Activated CD4-positive, alpha-beta T cell treated with anti-CD3 and anti-CD28 coated beads for 36 hours (primary cell): ENCODE results near the gene LHX4. TPM values are rescaled to one million over a fixed set of nuclear protein-coding genes. Genes with fewer than 3 reads are reported as not detected.
A peak's percentile ranks its signal among the peaks of the same experiment; 100 is the strongest.

ENCODE experiments used
- ATAC-seq: fragments of 200-7000 bp; cut with Tn5 transposase; one replicate; pipeline ENCODE4 v1.10.0; 2021; ENCODE audit warnings: mild to moderate bottlenecking, moderate library complexity
- CTCF ChIA-PET: fragments of 350-600 bp; sonication (Branson Sonifier 250); formaldehyde crosslinking; loops from one replicate; lab custom pipeline; 2021; ENCODE audit warnings: antibody characterized with exemption; lab: Charles Lee
- POLR2A ChIA-PET: fragments of 350-600 bp; sonication (Branson Sonifier 250); formaldehyde crosslinking; loops from one replicate; lab custom pipeline; 2021; ENCODE audit warnings: antibody characterized with exemption, inconsistent platforms; lab: Charles Lee
- DNase-seq: peaks from one replicate; pipeline ENCODE4 v3.0.0-alpha.2; 2020
- H3K27ac Mint-ChIP-seq: one replicate; pipeline ENCODE4 v1.8.0; 2021; ENCODE audit warnings: mixed read lengths
- H3K27me3 Mint-ChIP-seq: one replicate; pipeline ENCODE4 v1.8.0; 2021; ENCODE audit warnings: mixed read lengths
- H3K36me3 Mint-ChIP-seq: one replicate; pipeline ENCODE4 v1.8.0; 2021; ENCODE audit warnings: low read depth, mixed read lengths
- H3K4me1 Mint-ChIP-seq: one replicate; pipeline ENCODE4 v1.8.0; 2021; ENCODE audit warnings: mixed read lengths
- H3K4me3 Mint-ChIP-seq: one replicate; pipeline ENCODE4 v1.8.0; 2021; ENCODE audit warnings: mild to moderate bottlenecking, moderate library complexity, mixed read lengths
- H3K9me3 Mint-ChIP-seq: one replicate; pipeline ENCODE4 v1.8.0; 2021; ENCODE audit warnings: low read depth, mixed read lengths
- intact Hi-C, 2 experiments: fragments of 100-400 bp; cut with DNase I in 1 of 2; cut with micrococcal nuclease in 1 of 2; formaldehyde crosslinking; loops; one replicate each; pipeline versions ENCODE4 v1.14.2 to v1.15.1; 2022 to 2024; cut with DNase I, micrococcal nuclease
- total RNA-seq, 2 experiments: library from RNA; stranded (reverse); gene quantifications; one replicate each; pipeline ENCODE4 v1.2.3, GENCODE V29; 2021

The LHX4 gene
- total RNA-seq, 2 experiments from 2014 or later = not detected

GRCh38 chr1:180280617-180281016 lies 50.6 kb downstream of the LHX4 start:
- Mint-ChIP-seq H3K4me1 (no peaks in the 10 kb centered on the region), H3K36me3 (peaks cover 22% of the 10 kb centered on the region), H3K9me3 (no peaks in the 10 kb centered on the region), H3K27ac (no peak overlapping the region), H3K27me3 (no peaks in the 10 kb centered on the region), H3K4me3 (no peak overlapping the region)
- ChIA-PET CTCF (interaction anchor here (0.6 to 1.1 kb wide), 2 partner anchors 71 to 93 kb away, joined by 4 read pairs; no protein-coding TSS in a partner anchor), POLR2A (no interaction called here)
- ATAC-seq = no peak
- intact Hi-C loops = no loop called here
- DNase-seq = no peak

- H3K9me3 Mint-ChIP-seq = no peaks in the 10 kb centered on the region
- no peak overlapping the region for H3K27ac Mint-ChIP-seq
- no peak overlapping the region for H3K4me3 Mint-ChIP-seq
- intact Hi-C loops = no loop called here
- POLR2A ChIA-PET = no interaction called here
- H3K27me3 Mint-ChIP-seq = no peaks in the 10 kb centered on the region
- ATAC-seq (no peak), DNase-seq (no peak)
- H3K36me3 Mint-ChIP-seq = peaks cover 22% of the 10 kb centered on the region
- CTCF ChIA-PET = interaction anchor here (0.7 to 1.1 kb wide), 3 partner anchors 44 to 94 kb away, joined by 3 to 6 read pairs (median 4); no protein-coding TSS in a partner anchor
- H3K4me1 Mint-ChIP-seq = no peaks in the 10 kb centered on the region
These were observed 51.4 kb downstream of the LHX4 start for GRCh38 chr1:180281490-180281889.

- DNase-seq = no peak
- Mint-ChIP-seq H3K27ac (no peak overlapping the region), H3K36me3 (peaks cover 22% of the 10 kb centered on the region), H3K4me1 (no peaks in the 10 kb centered on the region), H3K9me3 (no peaks in the 10 kb centered on the region), H3K27me3 (no peaks in the 10 kb centered on the region), H3K4me3 (no peak overlapping the region)
- CTCF ChIA-PET = interaction anchor here (0.6 to 2.0 kb wide), 4 partner anchors 9 to 195 kb away, joined by 3 to 8 read pairs (median 4); no protein-coding TSS in a partner anchor
- intact Hi-C loops = no loop called here
- no peak for ATAC-seq
- POLR2A ChIA-PET = no interaction called here
These were observed 52.5 kb downstream of the LHX4 start for GRCh38 chr1:180282401-180283044.

GRCh38 chr1:180283098-180283497 lies 53.0 kb downstream of the LHX4 start:
- intact Hi-C loops = no loop called here
- CTCF ChIA-PET = interaction anchor here (0.6 to 2.0 kb wide), 4 partner anchors 9 to 195 kb away, joined by 3 to 8 read pairs (median 4); no protein-coding TSS in a partner anchor
- POLR2A ChIA-PET = no interaction called here
- Mint-ChIP-seq H3K4me1 (no peaks in the 10 kb centered on the region), H3K27me3 (no peaks in the 10 kb centered on the region), H3K27ac (no peak overlapping the region), H3K4me3 (no peak overlapping the region), H3K9me3 (no peaks in the 10 kb centered on the region), H3K36me3 (peaks cover 28% of the 10 kb centered on the region)
- DNase-seq (no peak), ATAC-seq (no peak)

- ATAC-seq = no peak
- H3K27me3 Mint-ChIP-seq = no peaks in the 10 kb centered on the region
- CTCF ChIA-PET = interaction anchor here (0.6 kb wide), 1 partner anchor 246 kb away, joined by 3 read pairs; no protein-coding TSS in a partner anchor
- no peak overlapping the region for H3K4me3 Mint-ChIP-seq
- no peaks in the 10 kb centered on the region for H3K9me3 Mint-ChIP-seq
- POLR2A ChIA-PET = no interaction called here
- no peak overlapping the region for H3K27ac Mint-ChIP-seq
- intact Hi-C loops = no loop called here
- no peak for DNase-seq
- peaks cover 21% of the 10 kb centered on the region for H3K4me1 Mint-ChIP-seq
- H3K36me3 Mint-ChIP-seq = peaks cover 16% of the 10 kb centered on the region
These were observed 56.4 kb downstream of the LHX4 start for GRCh38 chr1:180286417-180286816.

- peaks cover 26% of the 10 kb centered on the region for H3K4me1 Mint-ChIP-seq
- peaks cover 12% of the 10 kb centered on the region for H3K36me3 Mint-ChIP-seq
- DNase-seq (no peak), ATAC-seq (no peak)
- no peak overlapping the region for H3K4me3 Mint-ChIP-seq
- H3K27ac Mint-ChIP-seq = no peak overlapping the region
- intact Hi-C loops = no loop called here
- ChIA-PET POLR2A (no interaction called here), CTCF (no interaction called here)
- H3K9me3 Mint-ChIP-seq = no peaks in the 10 kb centered on the region
- H3K27me3 Mint-ChIP-seq = no peaks in the 10 kb centered on the region
These were observed 58.1 kb downstream of the LHX4 start for GRCh38 chr1:180287988-180288705.

- Mint-ChIP-seq H3K4me3 (no peak overlapping the region), H3K27me3 (no peaks in the 10 kb centered on the region), H3K9me3 (no peaks in the 10 kb centered on the region), H3K36me3 (peaks cover 10% of the 10 kb centered on the region), H3K27ac (no peak overlapping the region), H3K4me1 (peaks cover 26% of the 10 kb centered on the region)
- CTCF ChIA-PET = no interaction called here
- POLR2A ChIA-PET = no interaction called here
- DNase-seq (no peak), ATAC-seq (no peak)
- intact Hi-C loops = no loop called here
These were observed 58.9 kb downstream of the LHX4 start for GRCh38 chr1:180288940-180289339.

- ChIA-PET POLR2A (no interaction called here), CTCF (no interaction called here)
- DNase-seq (no peak), ATAC-seq (no peak)
- no peak overlapping the region for H3K27ac Mint-ChIP-seq
- intact Hi-C loops = no loop called here
- H3K9me3 Mint-ChIP-seq = no peaks in the 10 kb centered on the region
- peaks cover 26% of the 10 kb centered on the region for H3K4me1 Mint-ChIP-seq
- H3K36me3 Mint-ChIP-seq = peaks cover 10% of the 10 kb centered on the region
- no peaks in the 10 kb centered on the region for H3K27me3 Mint-ChIP-seq
- no peak overlapping the region for H3K4me3 Mint-ChIP-seq
These were observed 60.4 kb downstream of the LHX4 start for GRCh38 chr1:180290265-180291001.

- Mint-ChIP-seq H3K27ac (no peak overlapping the region), H3K36me3 (peaks cover 13% of the 10 kb centered on the region), H3K27me3 (no peaks in the 10 kb centered on the region), H3K9me3 (no peaks in the 10 kb centered on the region), H3K4me1 (peaks cover 30% of the 10 kb centered on the region), H3K4me3 (no peak overlapping the region)
- peak; percentile 16 for ATAC-seq
- POLR2A ChIA-PET = no interaction called here
- intact Hi-C loops = no loop called here
- no peak for DNase-seq
- CTCF ChIA-PET = no interaction called here
These were observed 60.9 kb downstream of the LHX4 start for GRCh38 chr1:180291004-180291403.

GRCh38 chr1:180294711-180295110 lies 64.6 kb downstream of the LHX4 start:
- DNase-seq = no peak
- Mint-ChIP-seq H3K36me3 (peaks cover 16% of the 10 kb centered on the region), H3K27me3 (no peaks in the 10 kb centered on the region), H3K4me1 (peaks cover 33% of the 10 kb centered on the region), H3K4me3 (no peak overlapping the region), H3K27ac (no peak overlapping the region), H3K9me3 (no peaks in the 10 kb centered on the region)
- POLR2A ChIA-PET = no interaction called here
- intact Hi-C loops = no loop called here
- no peak for ATAC-seq
- CTCF ChIA-PET = no interaction called here

- Mint-ChIP-seq H3K27me3 (no peaks in the 10 kb centered on the region), H3K4me3 (no peak overlapping the region), H3K36me3 (peaks cover 16% of the 10 kb centered on the region), H3K4me1 (peaks cover 22% of the 10 kb centered on the region), H3K9me3 (no peaks in the 10 kb centered on the region), H3K27ac (no peak overlapping the region)
- POLR2A ChIA-PET = no interaction called here
- no peak for ATAC-seq
- CTCF ChIA-PET = no interaction called here
- intact Hi-C loops = no loop called here
- DNase-seq = no peak
These were observed 65.9 kb downstream of the LHX4 start for GRCh38 chr1:180295999-180296398.
